Measurements from ENCODE around the gene TPX2.

DNA sequence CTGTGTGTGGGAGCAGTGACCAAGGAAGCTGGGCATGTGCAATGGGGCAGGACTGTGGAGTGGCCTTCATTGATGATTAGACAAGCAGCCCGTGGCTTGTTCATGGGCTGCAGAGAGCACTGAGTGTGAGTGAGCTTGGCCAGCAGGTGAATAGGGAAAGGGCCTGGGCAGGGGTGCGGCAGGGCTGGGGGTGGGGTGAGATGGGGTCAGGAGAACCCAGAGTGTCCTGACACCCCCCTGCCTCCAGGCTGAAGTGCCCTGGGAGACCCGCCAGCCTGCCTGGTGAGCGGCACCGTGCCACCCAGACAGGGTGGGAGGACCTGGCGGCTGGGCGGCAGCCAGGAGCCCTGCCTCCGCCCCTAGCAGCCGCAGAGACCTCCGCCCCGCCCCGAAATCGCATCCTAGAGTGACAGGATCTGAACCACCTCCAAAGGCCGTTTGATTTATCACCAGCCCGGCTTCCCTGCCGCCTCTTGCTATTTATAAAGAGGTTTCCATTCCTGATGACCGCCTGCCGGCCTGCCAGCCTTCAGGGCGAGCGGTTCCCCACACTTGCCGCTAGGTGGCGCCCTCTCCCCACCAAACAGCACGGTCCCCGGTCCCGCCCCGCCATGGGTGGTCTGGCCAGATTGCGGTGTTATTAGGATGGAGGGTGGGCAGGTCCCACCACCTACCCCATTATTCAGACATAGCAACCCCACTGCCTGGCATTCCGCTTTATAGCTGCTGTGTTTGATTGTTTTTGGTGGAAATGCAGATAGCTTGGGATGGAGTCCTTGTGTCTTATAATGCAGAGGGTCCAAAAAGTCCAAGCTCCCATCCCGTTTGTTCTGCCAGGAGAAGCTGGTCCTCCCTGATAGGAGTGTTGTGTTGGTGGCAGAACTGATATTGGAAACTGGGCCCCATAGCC, 83.6 kb downstream of the TPX2 start:
- TF ChIP-seq, protein P1, sequence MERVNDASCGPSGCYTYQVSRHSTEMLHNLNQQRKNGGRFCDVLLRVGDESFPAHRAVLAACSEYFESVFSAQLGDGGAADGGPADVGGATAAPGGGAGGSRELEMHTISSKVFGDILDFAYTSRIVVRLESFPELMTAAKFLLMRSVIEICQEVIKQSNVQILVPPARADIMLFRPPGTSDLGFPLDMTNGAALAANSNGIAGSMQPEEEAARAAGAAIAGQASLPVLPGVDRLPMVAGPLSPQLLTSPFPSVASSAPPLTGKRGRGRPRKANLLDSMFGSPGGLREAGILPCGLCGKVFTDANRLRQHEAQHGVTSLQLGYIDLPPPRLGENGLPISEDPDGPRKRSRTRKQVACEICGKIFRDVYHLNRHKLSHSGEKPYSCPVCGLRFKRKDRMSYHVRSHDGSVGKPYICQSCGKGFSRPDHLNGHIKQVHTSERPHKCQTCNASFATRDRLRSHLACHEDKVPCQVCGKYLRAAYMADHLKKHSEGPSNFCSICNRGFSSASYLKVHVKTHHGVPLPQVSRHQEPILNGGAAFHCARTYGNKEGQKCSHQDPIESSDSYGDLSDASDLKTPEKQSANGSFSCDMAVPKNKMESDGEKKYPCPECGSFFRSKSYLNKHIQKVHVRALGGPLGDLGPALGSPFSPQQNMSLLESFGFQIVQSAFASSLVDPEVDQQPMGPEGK (CRISPR knock-in tag; IDR thresholded peaks at IDR 0.05; ENCODE audit: borderline replicate concordance): no peak
- TF ChIP-seq, protein P2, sequence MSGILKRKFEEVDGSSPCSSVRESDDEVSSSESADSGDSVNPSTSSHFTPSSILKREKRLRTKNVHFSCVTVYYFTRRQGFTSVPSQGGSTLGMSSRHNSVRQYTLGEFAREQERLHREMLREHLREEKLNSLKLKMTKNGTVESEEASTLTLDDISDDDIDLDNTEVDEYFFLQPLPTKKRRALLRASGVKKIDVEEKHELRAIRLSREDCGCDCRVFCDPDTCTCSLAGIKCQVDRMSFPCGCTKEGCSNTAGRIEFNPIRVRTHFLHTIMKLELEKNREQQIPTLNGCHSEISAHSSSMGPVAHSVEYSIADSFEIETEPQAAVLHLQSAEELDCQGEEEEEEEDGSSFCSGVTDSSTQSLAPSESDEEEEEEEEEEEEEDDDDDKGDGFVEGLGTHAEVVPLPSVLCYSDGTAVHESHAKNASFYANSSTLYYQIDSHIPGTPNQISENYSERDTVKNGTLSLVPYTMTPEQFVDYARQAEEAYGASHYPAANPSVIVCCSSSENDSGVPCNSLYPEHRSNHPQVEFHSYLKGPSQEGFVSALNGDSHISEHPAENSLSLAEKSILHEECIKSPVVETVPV (CRISPR knock-in tag; IDR thresholded peaks at IDR 0.05): no peak
- TF ChIP-seq, protein P3, sequence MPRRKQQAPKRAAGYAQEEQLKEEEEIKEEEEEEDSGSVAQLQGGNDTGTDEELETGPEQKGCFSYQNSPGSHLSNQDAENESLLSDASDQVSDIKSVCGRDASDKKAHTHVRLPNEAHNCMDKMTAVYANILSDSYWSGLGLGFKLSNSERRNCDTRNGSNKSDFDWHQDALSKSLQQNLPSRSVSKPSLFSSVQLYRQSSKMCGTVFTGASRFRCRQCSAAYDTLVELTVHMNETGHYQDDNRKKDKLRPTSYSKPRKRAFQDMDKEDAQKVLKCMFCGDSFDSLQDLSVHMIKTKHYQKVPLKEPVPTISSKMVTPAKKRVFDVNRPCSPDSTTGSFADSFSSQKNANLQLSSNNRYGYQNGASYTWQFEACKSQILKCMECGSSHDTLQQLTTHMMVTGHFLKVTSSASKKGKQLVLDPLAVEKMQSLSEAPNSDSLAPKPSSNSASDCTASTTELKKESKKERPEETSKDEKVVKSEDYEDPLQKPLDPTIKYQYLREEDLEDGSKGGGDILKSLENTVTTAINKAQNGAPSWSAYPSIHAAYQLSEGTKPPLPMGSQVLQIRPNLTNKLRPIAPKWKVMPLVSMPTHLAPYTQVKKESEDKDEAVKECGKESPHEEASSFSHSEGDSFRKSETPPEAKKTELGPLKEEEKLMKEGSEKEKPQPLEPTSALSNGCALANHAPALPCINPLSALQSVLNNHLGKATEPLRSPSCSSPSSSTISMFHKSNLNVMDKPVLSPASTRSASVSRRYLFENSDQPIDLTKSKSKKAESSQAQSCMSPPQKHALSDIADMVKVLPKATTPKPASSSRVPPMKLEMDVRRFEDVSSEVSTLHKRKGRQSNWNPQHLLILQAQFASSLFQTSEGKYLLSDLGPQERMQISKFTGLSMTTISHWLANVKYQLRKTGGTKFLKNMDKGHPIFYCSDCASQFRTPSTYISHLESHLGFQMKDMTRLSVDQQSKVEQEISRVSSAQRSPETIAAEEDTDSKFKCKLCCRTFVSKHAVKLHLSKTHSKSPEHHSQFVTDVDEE (CRISPR knock-in tag; IDR thresholded peaks at IDR 0.05): no peak
- no peak for TF ChIP-seq ZFP30 (CRISPR knock-in tag; IDR thresholded peaks at IDR 0.05)
